Ectodermal cell (in vitro differentiated cells): Measurements from ENCODE around the gene CACNG7.

ENCODE experiments used
- H3K27ac ChIP-seq: 2 replicates; pipeline ENCODE4 v1.7.0; 2013; ENCODE audit warnings: mild to moderate bottlenecking, low read depth, low read length; ENCODE audit not compliant: insufficient read depth, poor library complexity, severe bottlenecking
- H3K27me3 ChIP-seq: 2 replicates; pipeline ENCODE4 v1.7.0; 2013; ENCODE audit warnings: mild to moderate bottlenecking, low read length; ENCODE audit not compliant: insufficient read depth, control insufficient read depth, poor library complexity, severe bottlenecking
- H3K36me3 ChIP-seq: one replicate; pipeline ENCODE4 v1.7.0; 2013; ENCODE audit warnings: low read length; ENCODE audit not compliant: control insufficient read depth, insufficient read depth
- H3K4me1 ChIP-seq: one replicate; pipeline ENCODE4 v1.7.0; 2013; ENCODE audit warnings: low read length; ENCODE audit not compliant: control insufficient read depth, insufficient read depth
- H3K4me3 ChIP-seq: 2 replicates; pipeline ENCODE4 v1.7.0; 2013; ENCODE audit warnings: low read depth, low read length, control low read depth; ENCODE audit not compliant: insufficient read depth
- H3K9me3 ChIP-seq: 2 replicates; pipeline ENCODE4 v1.7.0; 2013; ENCODE audit warnings: mild to moderate bottlenecking, low read length, moderate library complexity; ENCODE audit not compliant: control insufficient read depth
- WGBS, 2 experiments: methylation state at CpG; one replicate each; pipeline ENCODE4 v1.1.7; 2013; ENCODE audit warnings: missing lambda C conversion rate in 2 of 2; 5-methylcytosine and 5-hydroxymethylcytosine counted together

CACNG7 gene

DNA sequence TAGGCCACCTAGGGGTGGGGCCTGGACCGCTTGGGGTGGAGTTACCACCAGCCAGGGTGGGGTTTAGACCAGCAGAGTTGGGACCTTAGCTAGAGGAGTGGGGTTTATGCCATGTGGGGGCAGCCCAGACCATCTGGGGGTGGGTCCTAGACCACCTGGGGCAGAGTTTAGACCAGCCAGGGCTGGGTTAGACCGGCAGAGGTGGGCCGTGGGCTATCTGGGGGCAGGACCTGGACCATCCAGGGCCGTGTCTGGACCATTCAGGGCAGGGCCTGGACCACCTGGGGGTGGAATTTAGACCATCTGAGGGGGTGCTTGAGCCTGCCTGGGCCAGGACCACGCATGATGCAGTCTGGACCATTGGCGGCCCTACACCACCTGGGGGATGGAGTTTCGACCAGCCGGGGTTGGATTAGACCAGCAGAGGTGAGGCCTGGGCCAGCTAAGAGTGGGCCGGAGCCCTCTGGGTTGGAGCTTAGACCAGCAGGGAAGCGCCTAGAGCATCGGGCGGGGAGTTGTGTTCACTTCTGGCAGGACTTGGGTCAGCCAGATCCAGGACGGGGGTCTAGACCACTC is 72.4 kb downstream of the CACNG7 start:
- no peaks in the 10 kb centered on the region for H3K9me3 ChIP-seq
- WGBS, 2 experiments, result 60 to 61% methylated on average over 13 of the region's 13 CpGs
- peaks cover 54% of the 10 kb centered on the region for H3K27me3 ChIP-seq
- H3K4me3 ChIP-seq, result no peak overlapping the region
- H3K27ac ChIP-seq, result no peak overlapping the region
- no peaks in the 10 kb centered on the region for H3K36me3 ChIP-seq
- peaks cover 8% of the 10 kb centered on the region for H3K4me1 ChIP-seq

DNA sequence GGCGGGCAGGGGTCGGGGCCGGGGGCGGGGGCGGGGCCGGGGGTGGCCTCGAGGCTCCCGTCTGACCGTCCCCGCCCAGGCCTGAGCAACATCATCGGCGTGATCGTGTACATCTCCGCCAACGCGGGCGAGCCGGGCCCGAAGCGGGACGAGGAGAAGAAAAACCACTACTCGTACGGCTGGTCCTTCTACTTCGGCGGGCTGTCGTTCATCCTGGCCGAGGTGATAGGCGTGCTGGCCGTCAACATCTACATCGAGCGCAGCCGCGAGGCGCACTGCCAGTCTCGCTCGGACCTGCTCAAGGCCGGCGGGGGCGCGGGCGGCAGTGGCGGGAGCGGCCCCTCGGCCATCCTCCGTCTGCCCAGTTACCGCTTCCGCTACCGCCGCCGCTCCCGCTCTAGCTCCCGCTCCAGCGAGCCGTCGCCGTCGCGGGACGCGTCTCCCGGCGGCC is 72.9 kb downstream of the CACNG7 start:
- H3K4me3 ChIP-seq, result peak overlapping the region; percentile 13
- no peak overlapping the region for H3K27ac ChIP-seq
- 5% methylated on average over 62 of the region's 62 CpGs for WGBS, 2 experiments
- no peaks in the 10 kb centered on the region for H3K36me3 ChIP-seq
- peaks cover 8% of the 10 kb centered on the region for H3K4me1 ChIP-seq
- no peaks in the 10 kb centered on the region for H3K9me3 ChIP-seq
- peaks cover 54% of the 10 kb centered on the region for H3K27me3 ChIP-seq

- Histone ChIP-seq H3K27ac (no peak overlapping the region), H3K36me3 (no peaks in the 10 kb centered on the region), H3K4me3 (no peak overlapping the region), H3K27me3 (peaks cover 54% of the 10 kb centered on the region), H3K4me1 (peaks cover 8% of the 10 kb centered on the region), H3K9me3 (no peaks in the 10 kb centered on the region)
- 1% methylated on average over 54 to 60 of the region's 61 CpGs for WGBS, 2 experiments
These were observed 73.5 kb downstream of the CACNG7 start for GRCh38 chr19:53982611-53983010.

- Histone ChIP-seq H3K36me3 (no peaks in the 10 kb centered on the region), H3K9me3 (no peaks in the 10 kb centered on the region), H3K27me3 (peaks cover 52% of the 10 kb centered on the region), H3K4me3 (no peak overlapping the region), H3K27ac (no peak overlapping the region), H3K4me1 (peaks cover 8% of the 10 kb centered on the region)
- 92 to 93% methylated on average over 24 of the region's 24 CpGs for WGBS, 2 experiments
These were observed 74.6 kb downstream of the CACNG7 start for GRCh38 chr19:53983457-53984289.

- no peak overlapping the region for H3K27ac ChIP-seq
- H3K27me3 ChIP-seq, result peaks cover 40% of the 10 kb centered on the region
- no peak overlapping the region for H3K4me3 ChIP-seq
- peaks cover 8% of the 10 kb centered on the region for H3K4me1 ChIP-seq
- 86 to 89% methylated on average over 6 of the region's 6 CpGs for WGBS, 2 experiments
- H3K36me3 ChIP-seq, result no peaks in the 10 kb centered on the region
- no peaks in the 10 kb centered on the region for H3K9me3 ChIP-seq
These were observed 76.8 kb downstream of the CACNG7 start for GRCh38 chr19:53985863-53986262.

DNA sequence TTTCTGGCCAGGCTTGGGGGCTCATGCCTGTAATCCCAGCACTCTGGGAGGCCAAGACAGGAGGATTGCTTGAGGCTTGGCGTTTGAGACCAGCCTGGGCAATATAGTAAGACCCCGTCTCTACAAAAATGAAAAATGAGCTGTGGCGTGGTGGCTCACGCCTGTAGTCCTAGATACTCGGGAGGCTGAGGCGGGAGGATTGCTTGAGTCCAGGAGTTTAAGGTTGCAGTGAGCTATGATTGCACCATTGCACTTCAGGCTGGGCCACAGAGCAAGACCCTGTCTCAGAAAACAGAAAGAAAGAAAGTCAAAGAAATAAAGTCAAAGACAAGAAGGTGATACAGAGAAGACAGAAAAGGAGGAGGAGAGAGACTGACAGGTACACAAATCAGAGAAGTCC is 79.9 kb downstream of the CACNG7 start:
- Histone ChIP-seq H3K4me1 (no peaks in the 10 kb centered on the region), H3K27ac (no peak overlapping the region), H3K4me3 (no peak overlapping the region), H3K27me3 (peaks cover 40% of the 10 kb centered on the region), H3K36me3 (no peaks in the 10 kb centered on the region), H3K9me3 (no peaks in the 10 kb centered on the region)
- WGBS, 2 experiments, result 92% methylated on average over 6 of the region's 6 CpGs

GRCh38 chr19:53989600-53990533 is 80.8 kb downstream of the CACNG7 start:
- H3K4me3 ChIP-seq, result no peak overlapping the region
- WGBS, 2 experiments, result 77 to 79% methylated on average over 22 of the region's 22 CpGs
- no peak overlapping the region for H3K27ac ChIP-seq
- H3K9me3 ChIP-seq, result no peaks in the 10 kb centered on the region
- H3K27me3 ChIP-seq, result peaks cover 40% of the 10 kb centered on the region
- no peaks in the 10 kb centered on the region for H3K36me3 ChIP-seq
- H3K4me1 ChIP-seq, result no peaks in the 10 kb centered on the region

DNA sequence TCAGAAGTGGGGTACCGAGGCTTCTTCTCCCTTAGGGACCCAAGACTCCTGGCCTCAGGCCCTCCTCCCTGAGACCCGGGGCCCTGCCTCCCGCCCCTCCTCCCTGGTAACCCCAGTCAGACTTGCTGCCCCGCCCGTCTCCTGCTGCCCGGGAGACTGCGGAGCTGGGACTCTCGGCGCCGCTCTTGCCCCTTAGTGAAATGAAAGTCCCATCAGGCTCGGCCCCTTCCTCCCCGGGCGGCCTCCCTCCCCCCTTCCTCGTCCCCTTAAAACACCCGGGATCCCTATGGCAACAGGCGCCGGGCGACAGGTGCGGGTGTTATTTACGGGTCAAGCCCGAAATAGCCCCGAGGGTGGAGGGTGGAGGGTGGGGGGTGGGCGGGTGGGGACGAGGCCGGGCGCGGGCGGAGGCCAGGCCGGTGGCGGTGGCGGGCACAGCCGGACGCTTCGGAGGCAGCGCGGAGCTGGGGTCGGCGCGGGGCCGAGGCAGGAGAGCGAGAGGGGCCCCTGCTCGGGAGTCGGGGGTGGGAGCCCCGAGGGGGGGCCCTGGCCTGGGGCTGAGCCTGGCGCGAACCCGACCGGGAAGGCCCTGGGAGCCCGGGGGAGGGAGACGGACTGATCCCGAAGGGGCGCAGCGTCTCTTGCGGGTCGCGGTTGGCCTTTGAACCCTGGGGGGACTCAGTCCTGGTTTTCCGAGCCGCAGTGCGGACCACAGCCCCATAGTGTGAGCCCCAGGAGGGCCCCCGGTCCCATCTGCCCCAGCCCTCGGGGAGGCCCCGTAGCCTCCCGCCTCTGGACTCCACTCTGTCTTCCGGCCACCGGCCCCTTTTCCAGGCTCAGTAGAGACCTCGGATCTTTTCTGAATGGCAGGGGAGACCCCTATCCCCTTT is 82.4 kb downstream of the CACNG7 start, which contains the start of gene CACNG6:
TSS of gene CACNG6 (plus strand) at position 414 of the 890 bp plus-strand sequence. CDS start 1,241 bp downstream, outside the sequence.
- 7 to 8% methylated on average over 65 to 66 of the region's 66 CpGs for WGBS, 2 experiments
- H3K36me3 ChIP-seq, result no peaks in the 10 kb centered on the region
- no peaks in the 10 kb centered on the region for H3K4me1 ChIP-seq
- H3K9me3 ChIP-seq, result no peaks in the 10 kb centered on the region
- peak within 1 kb of the TSS; percentile 30 for H3K4me3 ChIP-seq
- peak within 1 kb of the TSS; percentile 44 for H3K27ac ChIP-seq
- peaks cover 41% of the 10 kb centered on the region for H3K27me3 ChIP-seq

- Histone ChIP-seq H3K27me3 (peaks cover 45% of the 10 kb centered on the region), H3K4me1 (no peaks in the 10 kb centered on the region), H3K36me3 (no peaks in the 10 kb centered on the region), H3K27ac (peak overlapping the region; percentile 44), H3K4me3 (peak overlapping the region; percentile 30), H3K9me3 (no peaks in the 10 kb centered on the region)
- 88 to 90% methylated on average over 9 of the region's 9 CpGs for WGBS, 2 experiments
These were observed 83.1 kb downstream of the CACNG7 start for GRCh38 chr19:53992211-53992610.
